Subcutaneous adipose tissue (tissue), 4 donors: ENCODE measurements around the gene TCP11L1. TPM values are rescaled to one million over a fixed set of nuclear protein-coding genes. Genes with fewer than 3 reads are reported as not detected.

Source experiments
- total RNA-seq, 4 donors: library from RNA; depleted of rRNA; stranded (reverse); fragments of >200 nt; gene quantifications; one replicate each; pipeline ENCODE4 v1.1.0, GENCODE V29; 2016
- TF ChIP-seq, protein P1 (sequence below): fragments of 450-650 bp; IDR thresholded peaks from one replicate; pipeline ENCODE4 v1.5.1; 2016; ENCODE audit warnings: low read depth, mild to moderate bottlenecking, control low read depth, antibody characterized with exemption, moderate library complexity

The TCP11L1 gene, protein sequence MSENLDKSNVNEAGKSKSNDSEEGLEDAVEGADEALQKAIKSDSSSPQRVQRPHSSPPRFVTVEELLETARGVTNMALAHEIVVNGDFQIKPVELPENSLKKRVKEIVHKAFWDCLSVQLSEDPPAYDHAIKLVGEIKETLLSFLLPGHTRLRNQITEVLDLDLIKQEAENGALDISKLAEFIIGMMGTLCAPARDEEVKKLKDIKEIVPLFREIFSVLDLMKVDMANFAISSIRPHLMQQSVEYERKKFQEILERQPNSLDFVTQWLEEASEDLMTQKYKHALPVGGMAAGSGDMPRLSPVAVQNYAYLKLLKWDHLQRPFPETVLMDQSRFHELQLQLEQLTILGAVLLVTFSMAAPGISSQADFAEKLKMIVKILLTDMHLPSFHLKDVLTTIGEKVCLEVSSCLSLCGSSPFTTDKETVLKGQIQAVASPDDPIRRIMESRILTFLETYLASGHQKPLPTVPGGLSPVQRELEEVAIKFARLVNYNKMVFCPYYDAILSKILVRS
- total RNA-seq: 10 to 100 TPM; 25.2 to 31.1 (median 28.6) TPM

DNA sequence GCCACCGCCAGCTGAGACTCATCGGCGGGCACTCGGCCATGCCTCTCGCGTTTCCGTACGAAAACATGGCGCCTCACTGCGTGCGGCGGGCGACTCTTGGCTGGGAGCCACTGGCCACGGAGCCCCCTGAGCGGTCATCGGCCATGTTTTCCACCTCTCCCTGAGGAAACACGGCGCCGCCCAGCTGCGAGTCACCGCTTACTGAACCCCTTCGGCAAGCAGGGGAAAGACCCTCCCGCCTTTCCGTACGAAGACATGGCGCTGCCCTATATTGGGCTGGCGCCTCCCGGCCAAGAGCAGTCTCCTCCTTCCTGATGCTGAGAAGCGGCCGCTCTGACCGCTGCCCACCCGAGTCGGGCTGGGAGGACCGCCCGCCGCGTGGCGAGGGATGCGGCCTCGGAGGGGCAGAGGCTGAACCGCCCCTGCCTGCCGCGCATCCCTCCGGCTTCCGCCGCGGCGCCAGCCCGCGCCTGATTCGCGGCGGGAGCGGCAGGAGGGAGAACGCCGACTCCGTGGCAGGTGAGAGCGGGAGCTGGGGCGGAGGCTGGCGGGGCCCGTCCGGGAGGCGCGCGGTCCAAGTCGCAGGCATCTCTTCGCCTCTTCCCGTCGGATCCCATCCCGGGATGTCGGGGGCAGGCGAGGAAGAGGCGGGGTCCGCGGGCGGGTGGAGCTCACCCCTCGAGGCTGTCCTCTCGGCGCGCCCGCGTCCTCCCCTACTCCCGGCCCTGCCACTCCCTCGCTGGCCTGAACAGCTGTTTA lies at the start of gene TCP11L1:
TSS of gene TCP11L1 (plus strand) at position 299 of the 759 bp plus-strand sequence. CDS start 4,202 bp downstream, outside the sequence.
- TF ChIP-seq, protein P1, sequence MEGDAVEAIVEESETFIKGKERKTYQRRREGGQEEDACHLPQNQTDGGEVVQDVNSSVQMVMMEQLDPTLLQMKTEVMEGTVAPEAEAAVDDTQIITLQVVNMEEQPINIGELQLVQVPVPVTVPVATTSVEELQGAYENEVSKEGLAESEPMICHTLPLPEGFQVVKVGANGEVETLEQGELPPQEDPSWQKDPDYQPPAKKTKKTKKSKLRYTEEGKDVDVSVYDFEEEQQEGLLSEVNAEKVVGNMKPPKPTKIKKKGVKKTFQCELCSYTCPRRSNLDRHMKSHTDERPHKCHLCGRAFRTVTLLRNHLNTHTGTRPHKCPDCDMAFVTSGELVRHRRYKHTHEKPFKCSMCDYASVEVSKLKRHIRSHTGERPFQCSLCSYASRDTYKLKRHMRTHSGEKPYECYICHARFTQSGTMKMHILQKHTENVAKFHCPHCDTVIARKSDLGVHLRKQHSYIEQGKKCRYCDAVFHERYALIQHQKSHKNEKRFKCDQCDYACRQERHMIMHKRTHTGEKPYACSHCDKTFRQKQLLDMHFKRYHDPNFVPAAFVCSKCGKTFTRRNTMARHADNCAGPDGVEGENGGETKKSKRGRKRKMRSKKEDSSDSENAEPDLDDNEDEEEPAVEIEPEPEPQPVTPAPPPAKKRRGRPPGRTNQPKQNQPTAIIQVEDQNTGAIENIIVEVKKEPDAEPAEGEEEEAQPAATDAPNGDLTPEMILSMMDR: no peak

DNA sequence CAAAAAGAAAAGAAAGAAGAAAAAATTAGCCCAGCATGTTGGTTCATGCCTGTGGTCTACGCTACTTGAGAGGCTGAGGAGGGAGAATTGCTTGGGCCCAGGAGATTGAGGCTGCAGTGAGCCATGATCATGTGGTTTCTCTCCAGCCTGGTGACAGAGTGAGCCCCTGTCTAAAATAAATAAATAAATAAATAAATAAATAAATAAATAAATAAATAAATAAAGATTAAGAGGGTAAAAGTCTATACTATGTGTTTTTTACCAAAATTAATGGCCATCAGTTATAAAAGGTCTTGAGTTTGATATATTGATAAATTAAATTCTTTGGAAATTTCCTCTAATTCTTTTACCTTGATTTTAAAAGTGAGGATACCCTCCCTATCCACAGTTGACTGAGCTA lies 48.9 kb upstream of the TCP11L1 start:
- TF ChIP-seq, protein P1: no peak

DNA sequence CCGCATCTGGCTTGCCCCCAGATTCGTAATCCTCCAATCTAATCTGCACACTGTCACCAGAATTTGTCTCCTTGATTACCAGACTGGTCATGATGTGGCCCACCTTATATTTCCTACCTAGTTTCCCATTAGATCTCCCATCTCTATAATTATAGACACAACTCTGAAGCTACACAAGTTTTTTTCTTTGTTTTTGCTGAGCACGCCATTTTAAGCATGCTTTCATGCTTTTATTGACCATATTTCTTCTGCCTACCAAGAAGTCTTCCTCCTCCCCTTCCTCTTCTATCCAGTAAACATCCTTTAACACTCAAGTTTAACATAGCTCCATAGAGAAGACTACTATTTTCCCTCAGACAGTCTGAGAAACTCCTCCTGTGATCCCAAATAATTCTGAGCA lies 47.9 kb upstream of the TCP11L1 start:
- TF ChIP-seq, protein P1: no peak

DNA sequence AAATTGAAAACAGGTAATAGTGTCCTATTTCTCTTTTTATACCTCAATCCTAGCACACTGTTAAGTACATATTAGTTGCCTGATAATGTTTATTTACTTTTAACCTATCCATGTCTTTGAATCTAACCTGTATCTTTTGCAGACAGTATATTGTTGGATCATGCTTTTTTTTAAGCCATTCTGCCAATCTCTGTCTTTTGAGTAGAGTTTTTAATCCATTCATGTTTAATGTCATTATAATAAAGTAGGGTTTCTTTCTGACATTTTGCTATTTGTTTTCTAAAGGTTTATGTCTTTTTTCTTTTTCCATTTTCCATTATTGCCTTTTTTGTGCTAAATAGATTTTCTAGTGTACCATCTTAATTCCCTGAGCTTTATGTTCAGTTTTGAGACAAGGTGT lies 47.5 kb upstream of the TCP11L1 start:
- TF ChIP-seq, protein P1: no peak

DNA sequence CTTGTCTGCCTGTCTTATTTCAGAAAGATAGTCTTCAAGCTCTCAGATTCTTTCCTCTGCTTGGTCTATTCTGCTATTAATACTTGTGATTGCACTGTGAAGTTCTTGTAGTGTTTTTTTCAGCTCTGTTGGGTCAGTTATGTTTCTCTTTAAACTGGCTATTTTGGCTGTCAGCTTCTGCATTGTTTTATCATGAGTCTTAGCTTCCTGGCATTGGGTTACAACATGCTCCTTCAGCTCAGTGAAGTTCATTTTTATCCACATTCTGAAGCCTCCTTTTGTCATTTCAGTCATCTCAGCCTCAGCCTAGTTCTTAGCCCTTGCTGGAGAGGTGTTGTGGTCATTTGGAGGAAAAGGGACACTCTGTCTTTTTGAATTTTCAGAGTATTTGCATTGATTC lies 39.2 kb upstream of the TCP11L1 start:
- TF ChIP-seq, protein P1: no peak

DNA sequence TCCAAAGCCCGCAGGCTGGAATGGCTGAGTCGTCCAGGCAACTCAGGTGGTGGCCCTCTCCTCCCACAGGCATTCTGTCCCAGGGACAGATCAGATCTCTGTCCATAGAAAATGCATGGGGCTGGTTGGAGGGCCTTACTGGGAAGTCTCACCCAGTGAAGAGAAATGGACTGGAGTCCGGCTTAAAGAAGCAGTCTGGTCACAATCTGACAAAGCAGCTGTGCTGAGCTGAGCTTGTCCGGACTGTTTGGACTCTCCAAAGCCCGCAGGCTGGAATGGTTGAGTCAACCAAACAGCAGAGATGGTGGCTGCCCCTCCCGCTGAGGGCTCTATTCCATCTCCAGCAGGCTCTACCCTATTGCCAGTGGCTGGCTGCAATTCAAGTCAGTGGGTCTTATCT lies 38.1 kb upstream of the TCP11L1 start:
- TF ChIP-seq, protein P1: no peak
